Lower leg skin (tissue), 3 donors: Measurements from ENCODE around the gene PACS2.

Source experiments
- CTCF ChIP-seq, 3 donors: fragments of 450-650 bp; IDR thresholded peaks; one replicate each; pipeline ENCODE4 v1.5.1; 2016; ENCODE audit warnings: antibody characterized with exemption in 3 of 3, mild to moderate bottlenecking in 3 of 3, moderate library complexity in 2 of 3
- POLR2A ChIP-seq, 2 donors: fragments of 450-650 bp; IDR thresholded peaks; one replicate each; pipeline ENCODE4 v1.6.1; 2016 to 2017; ENCODE audit warnings: antibody characterized with exemption in 2 of 2, mild to moderate bottlenecking in 1 of 2, moderate library complexity in 1 of 2

GRCh38 chr14:105389534-105389933 lies 75.0 kb downstream of the PACS2 start:
- TF ChIP-seq CTCF (IDR thresholded peaks at IDR 0.05) (no peak), POLR2A (IDR thresholded peaks at IDR 0.05) (no peak)
